GM23338 (cell line): Measurements from ENCODE around the gene GJA8. TPM values are rescaled to one million over a fixed set of nuclear protein-coding genes. Genes with fewer than 3 reads are reported as not detected.

Source experiments
- ATAC-seq: fragments of 200-7000 bp; cut with Tn5 transposase; 3 replicates; pipeline ENCODE4 v1.9.1; 2020
- DNase-seq: peaks from one replicate; pipeline ENCODE4 v3.0.0-alpha.2; 2015; ENCODE audit warnings: low spot score
- H2AFZ ChIP-seq: fragments of 200-600 bp; sonication (generic); 2 replicates; pipeline ENCODE4 v1.8.0; 2016; ENCODE audit warnings: antibody characterized with exemption, mild to moderate bottlenecking, moderate library complexity
- H3F3A ChIP-seq: fragments of 200-600 bp; sonication (generic); replicated peaks from 2 replicates; pipeline ENCODE4 v1.8.0; 2017; ENCODE audit warnings: antibody characterized with exemption, mixed run types, low read depth
- H3K27ac ChIP-seq: fragments of 200-600 bp; sonication (generic); 2 replicates; pipeline ENCODE4 v1.6.1; 2016; ENCODE audit warnings: low read depth
- H3K27me3 ChIP-seq: fragments of 200-600 bp; sonication (generic); 2 replicates; pipeline ENCODE4 v1.8.0; 2016; ENCODE audit warnings: mild to moderate bottlenecking, mixed run types, moderate library complexity; ENCODE audit not compliant: insufficient read depth
- H3K36me3 ChIP-seq: fragments of 200-600 bp; sonication (generic); 2 replicates; pipeline ENCODE4 v1.8.0; 2016; ENCODE audit warnings: mild to moderate bottlenecking; ENCODE audit not compliant: insufficient read depth
- H3K4me1 ChIP-seq: fragments of 200-600 bp; sonication (generic); 2 replicates; pipeline ENCODE4 v1.8.0; 2016; ENCODE audit warnings: mild to moderate bottlenecking, moderate library complexity; ENCODE audit not compliant: insufficient read depth
- H3K4me2 ChIP-seq: fragments of 200-600 bp; sonication (generic); 2 replicates; pipeline ENCODE4 v1.7.1; 2017; ENCODE audit warnings: mixed run types
- H3K4me3 ChIP-seq: fragments of 200-600 bp; sonication (generic); 2 replicates; pipeline ENCODE4 v1.6.1; 2016; ENCODE audit warnings: mixed run types
- H3K79me2 ChIP-seq: fragments of 200-600 bp; sonication (generic); replicated peaks from 2 replicates; pipeline ENCODE4 v1.8.0; 2017; ENCODE audit warnings: mild to moderate bottlenecking; ENCODE audit not compliant: insufficient read depth
- H3K9me2 ChIP-seq: fragments of 200-600 bp; sonication (generic); 2 replicates; pipeline ENCODE4 v1.8.0; 2017; ENCODE audit not compliant: insufficient read depth
- H4K20me1 ChIP-seq: fragments of 200-600 bp; sonication (generic); replicated peaks from 2 replicates; pipeline ENCODE4 v1.8.0; 2017; ENCODE audit warnings: mild to moderate bottlenecking; ENCODE audit not compliant: insufficient read depth
- H3K27ac Mint-ChIP-seq: 2 replicates; pipeline ENCODE4 v1.8.0; 2020; ENCODE audit warnings: inconsistent platforms, mild to moderate bottlenecking, moderate library complexity, mixed read lengths
- H3K27me3 Mint-ChIP-seq: 3 replicates; pipeline ENCODE4 v1.8.0; 2022; ENCODE audit warnings: low read depth, mild to moderate bottlenecking, moderate library complexity, mixed read lengths, inconsistent platforms; ENCODE audit not compliant: insufficient read depth, poor library complexity
- H3K36me3 Mint-ChIP-seq: 3 replicates; pipeline ENCODE4 v1.8.0; 2021; ENCODE audit warnings: low read depth, mild to moderate bottlenecking, inconsistent platforms, moderate library complexity, mixed read lengths
- H3K4me1 Mint-ChIP-seq: 3 replicates; pipeline ENCODE4 v1.8.0; 2020; ENCODE audit warnings: mild to moderate bottlenecking, inconsistent platforms, mixed read lengths
- H3K4me3 Mint-ChIP-seq: 3 replicates; pipeline ENCODE4 v1.8.0; 2021; ENCODE audit warnings: moderate library complexity, mild to moderate bottlenecking, inconsistent platforms, mixed read lengths
- H3K9me3 Mint-ChIP-seq: 3 replicates; pipeline ENCODE4 v1.8.0; 2020; ENCODE audit warnings: moderate library complexity, mild to moderate bottlenecking, inconsistent platforms, mixed read lengths
- CREB1 ChIP-seq: fragments of 250-450 bp; sonication (Bioruptor Pico); IDR thresholded peaks from 2 replicates; pipeline ENCODE4 v1.5.0; 2020; ENCODE audit warnings: low read depth, mild to moderate bottlenecking, moderate library complexity
- CTCF ChIP-seq, 2 experiments: fragments of 200-600 bp in 1 of 2; sonication (generic) in 1 of 2; conservative IDR thresholded peaks; 2 replicates each; pipeline versions ENCODE4 v1.5.1 to v1.6.1; 2016 to 2017; ENCODE audit warnings: antibody characterized with exemption in 2 of 2, low read depth in 2 of 2, mild to moderate bottlenecking in 2 of 2, moderate library complexity in 1 of 2
- EZH2 ChIP-seq: fragments of 200-600 bp; sonication (generic); IDR thresholded peaks from one replicate; pipeline ENCODE4 v1.8.0; 2017; ENCODE audit warnings: antibody characterized with exemption, mild to moderate bottlenecking, low read depth; ENCODE audit not compliant: unreplicated experiment
- EZH2phosphoT487 ChIP-seq: fragments of 200-600 bp; sonication (generic); IDR thresholded peaks from one replicate; pipeline ENCODE4 v1.8.1; 2018; ENCODE audit warnings: antibody characterized with exemption; ENCODE audit not compliant: unreplicated experiment
- NANOG ChIP-seq: IDR thresholded peaks from 2 replicates; pipeline ENCODE4 v1.6.1; 2016; ENCODE audit warnings: antibody characterized with exemption, borderline replicate concordance
- REST ChIP-seq: IDR thresholded peaks from one replicate; pipeline ENCODE4 v1.6.1; 2018; ENCODE audit warnings: antibody characterized with exemption; ENCODE audit not compliant: unreplicated experiment
- polyA plus RNA-seq: library from polyadenylated mRNA; unstranded; fragments of >200 nt; fragmentation: Nextera tagmentation; extraction: Ambion mirVana; gene quantifications from 2 replicates; pipeline ENCODE4 v1.2.1, GENCODE V29; 2016
- total RNA-seq: library from RNA; depleted of rRNA; stranded (reverse); fragments of >200 nt; shearing (Covaris generic); gene quantifications from 2 replicates; pipeline ENCODE4 v1.2.3, GENCODE V29; 2014

The GJA8 gene
- total and polyA plus RNA-seq, 2 experiments from 2014 or later: not detected

- no peak for TF ChIP-seq REST
- TF ChIP-seq EZH2: no peak
- no peak for TF ChIP-seq EZH2phosphoT487
- no peak for TF ChIP-seq NANOG
These were observed 11.5 kb upstream of the GJA8 start (continued) for GRCh38 chr1:147891088-147891487.

- Histone ChIP-seq H4K20me1 (no peaks in the 10 kb centered on the region), H3K79me2 (no peaks in the 10 kb centered on the region), H3K36me3 (no peaks in the 10 kb centered on the region), H3K9me2 (no peaks in the 10 kb centered on the region), H3F3A (no peaks in the 10 kb centered on the region), H3K27me3 (no peaks in the 10 kb centered on the region), H3K27ac (no peak overlapping the region), H3K4me2 (no peak overlapping the region), H2AFZ (peak overlapping the region; percentile 32; the same call in 1 of the 2 replicates), H3K4me3 (no peak overlapping the region), H3K4me1 (0 out of 2 replicates have a peak, but pooled peaks cover 4% of the 10 kb centered on the region)
- Mint-ChIP-seq H3K4me3 (no peak overlapping the region), H3K27me3 (peaks cover 4% of the 10 kb centered on the region), H3K4me1 (peaks cover 19% of the 10 kb centered on the region), H3K27ac (no peak overlapping the region), H3K9me3 (no peaks in the 10 kb centered on the region; the same call in 2 of the 3 replicates), H3K36me3 (no peaks in the 10 kb centered on the region)
- DNase-seq: peak; percentile 28
- ATAC-seq: peak; percentile 62
- TF ChIP-seq CTCF (conservative IDR thresholded peaks at IDR 0.05; ENCODE audit: low read depth in 2 of 2) (peak in 1 of 2 experiments; percentile 60; a peak in 2 of 4 replicates), NANOG (no peak)
These were observed 10.4 kb upstream of the GJA8 start for GRCh38 chr1:147892216-147892615.

GRCh38 chr1:147892731-147893214 lies 9.8 kb upstream of the GJA8 start:
- ATAC-seq (peak; percentile 24), DNase-seq (peak; percentile 72)
- no peak overlapping the region for H3K4me2 ChIP-seq
- H3K27ac ChIP-seq: no peak overlapping the region
- H3K4me1 Mint-ChIP-seq: peaks cover 19% of the 10 kb centered on the region
- H4K20me1 ChIP-seq: no peaks in the 10 kb centered on the region
- no peaks in the 10 kb centered on the region for H3F3A ChIP-seq
- no peak for TF ChIP-seq CREB1 (CRISPR knock-in tag)
- peak; percentile 93 to 100 for TF ChIP-seq CTCF (conservative IDR thresholded peaks at IDR 0.05; ENCODE audit: low read depth in 2 of 2)
- no peak for TF ChIP-seq REST
- 0 out of 2 replicates have a peak overlapping the region, but pooled peaks have one; percentile 32 for H2AFZ ChIP-seq
- no peaks in the 10 kb centered on the region for H3K27me3 ChIP-seq
- H3K9me2 ChIP-seq: no peaks in the 10 kb centered on the region
- no peaks in the 10 kb centered on the region for H3K36me3 ChIP-seq
- H3K36me3 Mint-ChIP-seq: no peaks in the 10 kb centered on the region
- H3K27ac Mint-ChIP-seq: no peak overlapping the region
- 0 out of 2 replicates have a peak, but pooled peaks cover 4% of the 10 kb centered on the region for H3K4me1 ChIP-seq
- H3K4me3 Mint-ChIP-seq: no peak overlapping the region
- no peak overlapping the region for H3K4me3 ChIP-seq
- no peaks in the 10 kb centered on the region for H3K79me2 ChIP-seq
- H3K9me3 Mint-ChIP-seq: no peaks in the 10 kb centered on the region; the same call in 2 of the 3 replicates
- peaks cover 6% of the 10 kb centered on the region for H3K27me3 Mint-ChIP-seq
